NCI-H1930 (cell line): ENCODE results near the gene TRAPPC2L.

Experiments
- DNase-seq, 2 experiments: peaks; one replicate each; lab custom pipeline; 2025; lab: John Stamatoyannopoulos, UW

Gene TRAPPC2L

GRCh38 chr16:88910284-88911135 is 53.6 kb downstream of the TRAPPC2L start:
- DNase-seq: no peak

GRCh38 chr16:88911136-88911945 is 54.4 kb downstream of the TRAPPC2L start:
- no peak for DNase-seq

- no peak for DNase-seq
Measured at GRCh38 chr16:88911946-88912310, 55.0 kb downstream of the TRAPPC2L start.
